Upper lobe of left lung (tissue), 6 donors: ENCODE data around the gene SOCS1. TPM values are rescaled to one million over a fixed set of nuclear protein-coding genes. Genes with fewer than 3 reads are reported as not detected.
A peak's percentile ranks its signal among the peaks of the same experiment; 100 is the strongest.

Source experiments
- ATAC-seq, 2 donors: fragments of 200-7000 bp; cut with Tn5 transposase; one replicate each; pipeline ENCODE4 v1.9.1; 2022; ENCODE audit warnings: mild to moderate bottlenecking in 2 of 2, moderate library complexity in 2 of 2; ENCODE audit not compliant: low FRiP score in 2 of 2
- DNase-seq, 2 donors: peaks; one replicate each; pipeline ENCODE4 v3.0.0-alpha.2; 2019 to 2020
- H3K27ac ChIP-seq, 4 donors: fragments of 200-600 bp; sonication (generic); one replicate each; pipeline ENCODE4 v1.5.1; 2016 to 2019
- H3K27me3 ChIP-seq, 4 donors: fragments of 200-600 bp; sonication (generic); one replicate each; pipeline ENCODE4 v1.5.1; 2017 to 2019
- H3K36me3 ChIP-seq, 4 donors: fragments of 200-600 bp; sonication (generic); one replicate each; pipeline ENCODE4 v1.5.1; 2016 to 2019
- H3K4me1 ChIP-seq, 4 donors: fragments of 200-600 bp; sonication (generic); one replicate each; pipeline ENCODE4 v1.5.1; 2018 to 2019
- H3K4me3 ChIP-seq, 4 donors: fragments of 200-600 bp; sonication (generic); one replicate each; pipeline ENCODE4 v1.5.1; 2017 to 2019; ENCODE audit warnings: mild to moderate bottlenecking in 2 of 4, moderate library complexity in 1 of 4
- H3K9me3 ChIP-seq, 4 donors: fragments of 200-600 bp; sonication (generic); one replicate each; pipeline ENCODE4 v1.5.1; 2018 to 2019
- EP300 ChIP-seq, 4 donors: sonication (generic); formaldehyde crosslinking; IDR thresholded peaks; one replicate each; pipeline ENCODE4 v1.5.1; 2017; ENCODE audit warnings: antibody characterized with exemption in 4 of 4, control low read depth in 2 of 4
- POLR2A ChIP-seq, 4 donors: fragments of 450-650 bp; IDR thresholded peaks; one replicate each; pipeline ENCODE4 v1.5.1; 2016 to 2017; ENCODE audit warnings: antibody characterized with exemption in 4 of 4, mild to moderate bottlenecking in 2 of 4
- POLR2AphosphoS5 ChIP-seq, 2 donors: sonication (generic); formaldehyde crosslinking; IDR thresholded peaks; one replicate each; pipeline ENCODE4 v1.5.1; 2017; ENCODE audit warnings: antibody characterized with exemption in 2 of 2
- WGBS, 2 donors: methylation state at CpG; one replicate each; pipeline ENCODE4 v1.1.5; 2017 to 2018; 5-methylcytosine and 5-hydroxymethylcytosine counted together
- total RNA-seq, 6 donors: library from RNA; depleted of rRNA in 4 of 6; stranded (reverse); fragments of >200 nt in 4 of 6; gene quantifications; one replicate each; pipeline versions ENCODE4 v1.1.0 to v1.2.1, GENCODE V29; 2016 to 2021
- TF ChIP-seq, protein P1 (sequence below), 6 experiments: fragments of 450-650 bp in 4 of 6; fragments of 200-600 bp in 2 of 6; sonication (generic) in 2 of 6; IDR thresholded peaks; one replicate each; pipeline ENCODE4 v1.5.1; 2016 to 2019; ENCODE audit warnings: antibody characterized with exemption in 6 of 6
- donor health status: DM: no; HTN: no; CAD: no; lungs with moderate emphysema.
- donor health status: DM: no; HTN: yes; CAD: no; lungs with severe emphysema.

SOCS1 gene
- total RNA-seq, 6 donors from 2014 or later: 9.4 to 36.6 (median 18.5) TPM

GRCh38 chr16:11250091-11250785, 5.8 kb downstream of the SOCS1 start:
- 74 to 79% methylated on average over 15 to 16 of the region's 16 CpGs for WGBS, 2 donors
- Histone ChIP-seq H3K9me3 (no peaks in the 10 kb centered on the region), H3K27me3 (no peaks in the 10 kb centered on the region), H3K36me3 (peaks cover 0 to 7% (median 0%) of the 10 kb centered on the region in 4 donors), H3K27ac (no peak overlapping the region), H3K4me3 (no peak overlapping the region), H3K4me1 (peaks cover 14 to 22% (median 20%) of the 10 kb centered on the region in 4 donors)
- TF ChIP-seq POLR2AphosphoS5 (IDR thresholded peaks at IDR 0.05) (no peak), EP300 (IDR thresholded peaks at IDR 0.05) (no peak), POLR2A (IDR thresholded peaks at IDR 0.05) (no peak)
- TF ChIP-seq, protein P1, sequence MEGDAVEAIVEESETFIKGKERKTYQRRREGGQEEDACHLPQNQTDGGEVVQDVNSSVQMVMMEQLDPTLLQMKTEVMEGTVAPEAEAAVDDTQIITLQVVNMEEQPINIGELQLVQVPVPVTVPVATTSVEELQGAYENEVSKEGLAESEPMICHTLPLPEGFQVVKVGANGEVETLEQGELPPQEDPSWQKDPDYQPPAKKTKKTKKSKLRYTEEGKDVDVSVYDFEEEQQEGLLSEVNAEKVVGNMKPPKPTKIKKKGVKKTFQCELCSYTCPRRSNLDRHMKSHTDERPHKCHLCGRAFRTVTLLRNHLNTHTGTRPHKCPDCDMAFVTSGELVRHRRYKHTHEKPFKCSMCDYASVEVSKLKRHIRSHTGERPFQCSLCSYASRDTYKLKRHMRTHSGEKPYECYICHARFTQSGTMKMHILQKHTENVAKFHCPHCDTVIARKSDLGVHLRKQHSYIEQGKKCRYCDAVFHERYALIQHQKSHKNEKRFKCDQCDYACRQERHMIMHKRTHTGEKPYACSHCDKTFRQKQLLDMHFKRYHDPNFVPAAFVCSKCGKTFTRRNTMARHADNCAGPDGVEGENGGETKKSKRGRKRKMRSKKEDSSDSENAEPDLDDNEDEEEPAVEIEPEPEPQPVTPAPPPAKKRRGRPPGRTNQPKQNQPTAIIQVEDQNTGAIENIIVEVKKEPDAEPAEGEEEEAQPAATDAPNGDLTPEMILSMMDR (IDR thresholded peaks at IDR 0.05): no peak
- DNase-seq (peak in 1 of 2 donors; percentile 37), ATAC-seq (no peak)

DNA sequence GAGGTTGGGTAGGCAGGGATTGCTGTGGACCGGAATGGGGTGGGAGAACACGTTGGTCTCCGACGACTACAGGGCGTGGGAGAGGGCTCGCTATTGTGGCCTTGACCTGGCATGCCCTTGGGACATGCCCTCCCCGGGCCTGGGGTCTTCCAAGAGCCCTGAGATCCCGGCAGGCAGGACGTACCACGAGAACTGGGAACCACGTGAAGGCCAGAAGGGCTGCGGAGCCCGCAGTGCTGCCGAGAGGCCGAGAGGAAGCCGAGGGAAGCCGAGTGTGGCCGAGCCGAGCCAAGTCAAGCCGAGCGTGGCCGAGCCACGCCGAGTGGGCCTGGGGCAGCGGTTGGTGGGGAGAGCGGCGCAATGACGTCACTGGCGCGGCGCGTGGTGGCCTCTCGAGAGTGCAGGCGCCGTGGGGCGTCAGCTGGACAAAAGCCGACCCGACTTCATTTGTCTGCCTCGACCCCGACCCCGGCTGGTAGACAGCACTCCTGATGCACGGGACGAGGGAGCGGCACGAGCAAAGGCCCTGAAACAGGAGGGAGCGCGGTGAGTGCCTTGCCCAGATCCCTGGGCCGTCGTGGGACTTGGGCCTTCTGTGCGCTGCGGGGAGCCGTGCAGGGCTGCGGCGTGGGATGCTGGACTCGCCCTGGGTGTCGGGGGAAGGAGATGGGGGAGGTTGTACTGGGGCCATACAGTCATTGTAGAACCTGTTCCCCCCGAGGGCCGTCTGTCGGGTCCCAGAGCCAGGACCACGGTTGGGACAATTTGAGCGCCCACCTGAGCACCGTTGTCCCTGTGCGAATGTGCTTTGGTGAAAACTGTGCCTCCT, 6.6 kb downstream of the SOCS1 start:
- no peak overlapping the region for H3K4me3 ChIP-seq
- no peaks in the 10 kb centered on the region for H3K9me3 ChIP-seq
- 93 to 96% methylated on average over 63 of the region's 63 CpGs for WGBS, 2 donors
- peaks cover 7 to 17% (median 13%) of the 10 kb centered on the region in 4 donors for H3K4me1 ChIP-seq
- no peak for ATAC-seq
- peaks cover 0 to 7% (median 0%) of the 10 kb centered on the region in 4 donors for H3K36me3 ChIP-seq
- no peak overlapping the region for H3K27ac ChIP-seq
- DNase-seq: peak in 1 of 2 donors; percentile 88
- TF ChIP-seq EP300 (IDR thresholded peaks at IDR 0.05): no peak
- TF ChIP-seq, protein P1 (IDR thresholded peaks at IDR 0.05): peak in 1 of 6 experiments; percentile 8
- TF ChIP-seq POLR2AphosphoS5 (IDR thresholded peaks at IDR 0.05): no peak
- H3K27me3 ChIP-seq: no peaks in the 10 kb centered on the region

DNA sequence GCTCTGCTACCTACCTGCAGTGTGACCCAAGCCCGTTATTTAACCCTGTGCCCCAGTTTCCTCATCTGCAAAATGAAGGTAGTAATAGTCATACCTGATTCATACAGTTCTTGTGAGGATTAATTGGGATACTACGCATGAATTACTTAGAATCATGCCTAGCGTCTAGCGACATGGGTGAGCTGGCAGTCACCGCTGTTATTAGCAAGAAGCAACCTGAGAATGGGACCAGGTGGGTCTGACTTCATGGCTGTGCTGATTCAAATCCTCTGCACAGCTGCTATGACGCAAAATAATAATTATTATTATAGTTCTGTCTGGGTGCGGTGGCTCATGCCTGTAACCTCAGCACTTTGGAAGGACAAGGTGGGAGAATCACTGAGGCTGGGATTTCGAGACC, 7.9 kb downstream of the SOCS1 start:
- ATAC-seq (no peak), DNase-seq (no peak)
- H3K4me1 ChIP-seq: peaks cover 0 to 4% (median 2%) of the 10 kb centered on the region in 4 donors
- H3K27me3 ChIP-seq: no peaks in the 10 kb centered on the region
- no peak overlapping the region for H3K4me3 ChIP-seq
- 94 to 97% methylated on average over 7 to 8 of the region's 8 CpGs for WGBS, 2 donors
- no peak overlapping the region for H3K27ac ChIP-seq
- no peaks in the 10 kb centered on the region for H3K9me3 ChIP-seq
- TF ChIP-seq EP300 (IDR thresholded peaks at IDR 0.05) (no peak), POLR2AphosphoS5 (IDR thresholded peaks at IDR 0.05) (no peak), POLR2A (IDR thresholded peaks at IDR 0.05) (no peak)
- TF ChIP-seq, protein P1 (IDR thresholded peaks at IDR 0.05): no peak
- no peaks in the 10 kb centered on the region for H3K36me3 ChIP-seq

GRCh38 chr16:11245988-11246387, 10.0 kb downstream of the SOCS1 start:
- Histone ChIP-seq H3K4me3 (no peak overlapping the region), H3K36me3 (no peaks in the 10 kb centered on the region), H3K4me1 (no peaks in the 10 kb centered on the region), H3K27me3 (no peaks in the 10 kb centered on the region), H3K9me3 (no peaks in the 10 kb centered on the region), H3K27ac (no peak overlapping the region)
- ATAC-seq: no peak
- no peak for TF ChIP-seq EP300 (IDR thresholded peaks at IDR 0.05)
- no peak for TF ChIP-seq POLR2A (IDR thresholded peaks at IDR 0.05)
- TF ChIP-seq, protein P1 (IDR thresholded peaks at IDR 0.05): no peak
- TF ChIP-seq POLR2AphosphoS5 (IDR thresholded peaks at IDR 0.05): no peak
- DNase-seq: no peak
